ENCODE data around the gene EXOC7. TPM values are rescaled to one million over a fixed set of nuclear protein-coding genes. Genes with fewer than 3 reads are reported as not detected.
"Not testable (repeated sequence)": the region's sequence is repeated elsewhere in the genome, so short reads cannot be mapped to it uniquely, and the experiment has no call there.

Gene EXOC7
- total RNA-seq, 1 experiment from 2014 or later, result 101 TPM

DNA sequence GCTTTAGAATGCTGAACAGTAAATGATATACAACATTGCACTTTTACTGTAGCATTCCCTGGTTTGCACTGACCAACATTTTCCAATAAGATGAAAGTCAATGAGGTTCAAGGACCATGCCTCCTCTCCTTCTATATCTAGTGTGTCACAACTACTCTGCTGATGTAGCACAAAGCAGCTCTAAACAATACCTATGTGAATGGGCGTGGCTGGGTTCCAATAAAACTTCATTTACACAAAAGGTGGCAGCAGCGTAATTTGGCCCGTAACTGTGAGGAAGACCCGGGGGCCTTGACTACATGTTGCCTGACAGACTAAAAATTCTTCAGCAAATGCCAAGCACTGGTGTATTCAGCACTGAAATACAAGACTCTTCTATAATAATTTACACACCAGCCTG is 37.8 kb downstream of the EXOC7 start:
- Histone ChIP-seq H3K4me3 (no peak overlapping the region), H3K4me1 (no peaks in the 10 kb centered on the region), H3K27ac (no peak overlapping the region), H3K27me3 (no peaks in the 10 kb centered on the region), H3K36me3 (peaks cover 69% of the 10 kb centered on the region), H3K9me3 (replicated peaks) (no peaks in the 10 kb centered on the region)
- DNase-seq, result no peak

- Histone ChIP-seq H3K27me3 (no peaks in the 10 kb centered on the region), H3K9me3 (replicated peaks) (no peaks in the 10 kb centered on the region), H3K4me3 (no peak overlapping the region), H3K27ac (no peak overlapping the region), H3K36me3 (peaks cover 77% of the 10 kb centered on the region), H3K4me1 (no peaks in the 10 kb centered on the region)
- DNase-seq, result no peak
These were observed 39.6 kb downstream of the EXOC7 start for GRCh38 chr17:76063875-76064546.

DNA sequence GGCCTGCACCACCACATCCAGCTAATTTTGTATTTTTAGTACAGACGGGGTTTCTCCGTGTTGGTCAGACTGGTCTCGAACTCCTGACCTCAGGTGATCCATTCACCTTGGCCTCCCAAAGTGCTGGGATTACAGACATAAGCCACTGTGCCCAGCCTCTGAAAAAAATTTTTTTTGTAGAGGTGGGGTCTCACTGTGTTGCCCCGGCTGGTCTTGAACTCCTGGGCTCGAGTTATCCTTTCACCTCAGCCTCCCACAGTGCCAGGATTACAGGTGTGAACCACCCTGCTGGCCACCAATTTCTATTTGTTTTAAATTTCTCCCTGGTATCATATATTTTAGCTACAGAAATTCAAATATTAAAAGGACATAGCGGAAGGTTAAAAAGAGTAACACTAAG is 45.3 kb downstream of the EXOC7 start:
- not testable (repeated sequence) for H3K27ac ChIP-seq; DNase-seq; H3K4me3 ChIP-seq; H3K27me3 ChIP-seq; H3K4me1 ChIP-seq; H3K9me3 ChIP-seq (replicated peaks)
- H3K36me3 ChIP-seq, result peaks cover 91% of the 10 kb centered on the region

DNA sequence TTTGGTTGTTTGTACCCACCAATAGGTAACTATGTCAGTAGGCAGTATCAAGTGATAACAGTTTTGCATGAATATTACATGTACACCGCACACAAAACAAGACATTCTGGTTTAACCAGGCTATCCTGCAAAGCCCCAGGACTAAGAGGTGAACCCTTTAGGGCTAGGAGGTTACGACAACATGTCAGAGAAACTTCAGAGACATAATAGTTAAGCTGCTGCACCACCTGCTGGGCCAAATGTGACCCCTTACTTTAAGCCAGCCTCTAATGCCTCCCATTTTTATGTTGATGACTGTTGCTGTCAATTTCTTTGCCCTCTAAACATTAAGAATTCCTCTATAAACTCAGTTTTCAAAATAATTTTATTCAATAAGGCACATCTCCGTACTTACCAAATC is 46.7 kb downstream of the EXOC7 start:
- Histone ChIP-seq H3K9me3 (replicated peaks) (no peaks in the 10 kb centered on the region), H3K27me3 (no peaks in the 10 kb centered on the region), H3K36me3 (peaks cover 89% of the 10 kb centered on the region), H3K4me3 (no peak overlapping the region), H3K4me1 (peaks cover 5% of the 10 kb centered on the region; the same call in 1 of the 2 replicates), H3K27ac (no peak overlapping the region)
- DNase-seq, result no peak

- H3K36me3 ChIP-seq, result peaks cover 88% of the 10 kb centered on the region
- no peak overlapping the region for H3K4me3 ChIP-seq
- H3K27ac ChIP-seq, result no peak overlapping the region
- no peaks in the 10 kb centered on the region for H3K9me3 ChIP-seq (replicated peaks)
- peaks cover 22% of the 10 kb centered on the region for H3K4me1 ChIP-seq
- no peak for DNase-seq
- no peaks in the 10 kb centered on the region for H3K27me3 ChIP-seq
These were observed 49.5 kb downstream of the EXOC7 start for GRCh38 chr17:76054112-76054476.

GRCh38 chr17:76053246-76054111 is 50.1 kb downstream of the EXOC7 start:
- H3K36me3 ChIP-seq, result peaks cover 83% of the 10 kb centered on the region
- H3K4me3 ChIP-seq, result no peak overlapping the region
- H3K27me3 ChIP-seq, result no peaks in the 10 kb centered on the region
- H3K9me3 ChIP-seq (replicated peaks), result no peaks in the 10 kb centered on the region
- DNase-seq, result no peak
- H3K27ac ChIP-seq, result no peak overlapping the region
- peaks cover 27% of the 10 kb centered on the region for H3K4me1 ChIP-seq

DNA sequence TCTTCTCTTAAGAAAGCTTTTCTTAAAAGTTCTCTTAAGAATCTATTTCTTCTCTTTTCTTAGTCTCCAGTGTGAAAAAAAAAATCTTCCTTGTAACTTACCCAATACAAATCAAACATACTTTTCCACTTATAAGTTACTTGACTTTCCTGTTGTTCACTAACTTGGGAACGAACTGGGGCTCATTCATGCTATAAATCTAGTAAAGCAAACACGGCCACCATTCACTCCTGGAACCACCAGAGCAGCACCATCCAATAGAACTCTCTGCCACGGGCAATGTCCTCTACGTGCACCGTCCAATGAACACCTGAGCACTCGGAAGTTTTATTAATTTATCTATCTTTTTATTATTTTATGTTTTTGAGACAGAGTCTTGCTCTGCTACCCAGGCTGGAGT is 52.0 kb downstream of the EXOC7 start:
- no peak for DNase-seq
- peaks cover 81% of the 10 kb centered on the region for H3K36me3 ChIP-seq
- no peak overlapping the region for H3K4me3 ChIP-seq
- H3K9me3 ChIP-seq (replicated peaks), result no peaks in the 10 kb centered on the region
- H3K27me3 ChIP-seq, result no peaks in the 10 kb centered on the region
- H3K4me1 ChIP-seq, result peaks cover 35% of the 10 kb centered on the region
- no peak overlapping the region for H3K27ac ChIP-seq

GRCh38 chr17:76050538-76051467 is 52.8 kb downstream of the EXOC7 start:
- peaks cover 81% of the 10 kb centered on the region for H3K36me3 ChIP-seq
- peaks cover 35% of the 10 kb centered on the region for H3K4me1 ChIP-seq
- no peaks in the 10 kb centered on the region for H3K9me3 ChIP-seq (replicated peaks)
- DNase-seq, result no peak
- no peak overlapping the region for H3K27ac ChIP-seq
- H3K4me3 ChIP-seq, result no peak overlapping the region
- H3K27me3 ChIP-seq, result no peaks in the 10 kb centered on the region

- Histone ChIP-seq H3K9me3 (replicated peaks) (no peaks in the 10 kb centered on the region), H3K4me1 (peaks cover 35% of the 10 kb centered on the region), H3K4me3 (no peak overlapping the region), H3K36me3 (peaks cover 82% of the 10 kb centered on the region), H3K27ac (peak overlapping the region; percentile 80), H3K27me3 (no peaks in the 10 kb centered on the region)
- DNase-seq, result no peak
These were observed 53.6 kb downstream of the EXOC7 start for GRCh38 chr17:76049836-76050537.

DNA sequence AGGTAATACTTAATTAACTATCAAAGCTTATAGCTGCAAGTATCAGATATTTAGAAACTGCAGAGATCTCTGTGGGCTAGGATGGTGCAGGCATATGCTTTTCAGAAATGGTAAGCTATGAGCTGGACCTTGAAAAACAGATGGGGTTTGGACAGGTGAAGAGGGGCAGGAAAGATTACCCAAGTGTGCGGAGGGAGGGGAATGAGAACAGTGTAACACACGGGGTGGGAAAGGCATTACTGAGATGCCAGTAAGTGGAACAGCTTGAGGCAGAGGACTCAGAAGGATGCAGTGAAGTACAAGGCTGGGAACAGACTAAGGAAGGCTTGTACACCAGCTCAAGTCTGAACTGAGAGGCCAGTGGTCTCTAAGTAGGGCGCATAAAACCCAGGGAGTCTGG is 54.3 kb downstream of the EXOC7 start:
- H3K9me3 ChIP-seq (replicated peaks), result no peaks in the 10 kb centered on the region
- H3K4me1 ChIP-seq, result peaks cover 35% of the 10 kb centered on the region
- H3K27me3 ChIP-seq, result no peaks in the 10 kb centered on the region
- peaks cover 82% of the 10 kb centered on the region for H3K36me3 ChIP-seq
- no peak overlapping the region for H3K4me3 ChIP-seq
- DNase-seq, result peak; percentile 63 to 68
- H3K27ac ChIP-seq, result peak overlapping the region; percentile 80

DNA sequence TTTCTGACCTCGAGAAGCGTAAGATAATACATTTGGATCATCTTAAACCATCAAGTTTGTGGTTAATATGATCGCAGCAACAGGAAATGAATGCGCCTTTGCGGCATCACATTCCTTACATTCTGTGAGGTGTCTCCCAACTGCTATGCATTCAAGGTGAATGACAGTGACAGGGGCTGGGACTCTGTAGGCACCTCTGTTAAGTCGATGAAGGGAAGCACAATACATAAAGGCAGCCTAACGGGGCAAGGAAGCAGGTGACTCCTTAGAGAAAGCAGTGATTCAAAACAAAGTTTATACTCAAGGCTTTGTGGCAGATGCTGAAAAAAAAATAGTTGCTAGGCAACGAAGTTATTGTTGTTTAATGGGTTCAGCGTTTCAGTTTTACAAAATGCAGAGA is 54.9 kb downstream of the EXOC7 start:
- Histone ChIP-seq H3K27me3 (no peaks in the 10 kb centered on the region), H3K9me3 (replicated peaks) (no peaks in the 10 kb centered on the region), H3K4me3 (no peak overlapping the region), H3K27ac (peak overlapping the region; percentile 80), H3K4me1 (peaks cover 31% of the 10 kb centered on the region), H3K36me3 (peaks cover 82% of the 10 kb centered on the region)
- peak; percentile 95 to 96 for DNase-seq

- peak in 1 of 2 experiments; percentile 42 for DNase-seq
- H3K4me1 ChIP-seq, result peaks cover 30% of the 10 kb centered on the region
- no peak overlapping the region for H3K4me3 ChIP-seq
- H3K27me3 ChIP-seq, result no peaks in the 10 kb centered on the region
- peak overlapping the region; percentile 80 for H3K27ac ChIP-seq
- H3K9me3 ChIP-seq (replicated peaks), result no peaks in the 10 kb centered on the region
- peaks cover 82% of the 10 kb centered on the region for H3K36me3 ChIP-seq
These were observed 55.5 kb downstream of the EXOC7 start for GRCh38 chr17:76048025-76048605.

- H3K36me3 ChIP-seq, result peaks cover 88% of the 10 kb centered on the region
- peaks cover 30% of the 10 kb centered on the region for H3K4me1 ChIP-seq
- no peak overlapping the region for H3K4me3 ChIP-seq
- no peaks in the 10 kb centered on the region for H3K9me3 ChIP-seq (replicated peaks)
- no peak for DNase-seq
- no peaks in the 10 kb centered on the region for H3K27me3 ChIP-seq
- H3K27ac ChIP-seq, result no peak overlapping the region
These were observed 57.5 kb downstream of the EXOC7 start for GRCh38 chr17:76046064-76046463.

- peaks cover 18% of the 10 kb centered on the region for H3K4me1 ChIP-seq
- not testable (repeated sequence) for H3K27me3 ChIP-seq; H3K27ac ChIP-seq; H3K4me3 ChIP-seq; H3K9me3 ChIP-seq (replicated peaks); DNase-seq
- peaks cover 90% of the 10 kb centered on the region for H3K36me3 ChIP-seq
These were observed 59.0 kb downstream of the EXOC7 start for GRCh38 chr17:76044475-76045007.
